IgD-negative memory B cell (primary cell): ENCODE results near the gene CPA1. TPM values are rescaled to one million over a fixed set of nuclear protein-coding genes. Genes with fewer than 3 reads are reported as not detected.

Source experiments
- H3K27ac Mint-ChIP-seq, 3 donors: one replicate each; pipeline ENCODE4 v1.8.0; 2020 to 2022; ENCODE audit warnings: mild to moderate bottlenecking in 3 of 3, mixed read lengths in 3 of 3, moderate library complexity in 1 of 3
- H3K27me3 Mint-ChIP-seq: one replicate; pipeline ENCODE4 v1.8.0; 2021; ENCODE audit warnings: mixed read lengths
- H3K36me3 Mint-ChIP-seq: one replicate; pipeline ENCODE4 v1.8.0; 2020; ENCODE audit warnings: mild to moderate bottlenecking, mixed read lengths
- H3K4me1 Mint-ChIP-seq, 3 donors: one replicate each; pipeline ENCODE4 v1.8.0; 2020 to 2022; ENCODE audit warnings: mixed read lengths in 3 of 3, mild to moderate bottlenecking in 1 of 3
- H3K4me3 Mint-ChIP-seq, 4 donors: one replicate each; pipeline ENCODE4 v1.8.0; 2020 to 2022; ENCODE audit warnings: mild to moderate bottlenecking in 4 of 4, mixed read lengths in 4 of 4, moderate library complexity in 3 of 4
- H3K9me3 Mint-ChIP-seq, 3 donors: one replicate each; pipeline ENCODE4 v1.8.0; 2020 to 2021; ENCODE audit warnings: mixed read lengths in 3 of 3, mild to moderate bottlenecking in 1 of 3
- polyA plus RNA-seq: library from polyadenylated mRNA; unstranded; fragments of 300-500 nt; fragmentation: Illumina TruSeq; gene quantifications from one replicate; pipeline ENCODE4 v1.2.3, GENCODE V29; 2021

CPA1 gene
- polyA plus RNA-seq, 1 donor from 2014 or later, result not detected

DNA sequence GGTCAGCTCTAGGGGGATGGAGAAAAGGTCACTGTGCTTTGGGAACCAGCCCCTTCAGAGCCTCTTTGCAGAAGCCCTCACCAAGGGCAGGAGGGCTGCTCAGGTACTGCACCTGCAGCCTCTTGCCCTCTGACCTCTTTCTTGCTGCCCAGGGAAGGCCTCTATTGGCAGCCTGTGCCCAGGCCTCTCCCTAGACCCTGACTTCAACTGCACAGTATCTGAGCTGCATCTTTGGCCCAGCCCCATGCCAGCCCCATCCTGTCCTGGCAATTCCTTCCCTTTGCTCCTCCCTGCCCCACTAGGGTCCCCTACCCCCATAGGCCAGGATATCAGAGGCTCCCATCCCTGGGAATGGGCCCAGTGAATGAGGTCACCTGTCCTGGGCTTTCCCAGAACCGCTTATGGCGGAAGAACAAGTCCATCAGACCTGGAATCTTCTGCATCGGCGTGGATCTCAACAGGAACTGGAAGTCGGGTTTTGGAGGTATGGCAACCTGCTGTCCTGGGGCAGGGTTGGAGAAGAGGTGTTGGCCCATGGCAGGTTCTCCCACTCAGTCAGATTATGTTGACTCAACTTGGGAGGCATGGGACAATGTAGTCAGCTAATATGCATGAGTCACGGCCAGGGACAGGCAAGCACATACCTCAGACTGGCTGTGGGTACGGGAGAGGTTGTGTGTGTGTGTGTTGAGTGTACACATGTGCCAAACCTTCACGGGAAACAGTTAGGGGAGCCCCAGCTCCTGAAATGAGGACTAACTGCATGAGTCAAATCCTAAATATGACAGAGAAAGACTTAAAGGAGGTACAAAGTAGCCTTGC lies 17.1 kb upstream of the CPA1 start:
- Mint-ChIP-seq H3K36me3 (peaks cover 3% of the 10 kb centered on the region), H3K27ac (no peak overlapping the region), H3K4me1 (peaks cover 0 to 1% (median 0%) of the 10 kb centered on the region in 3 donors), H3K9me3 (peaks cover 7 to 15% (median 8%) of the 10 kb centered on the region in 3 donors), H3K27me3 (peaks cover 2% of the 10 kb centered on the region), H3K4me3 (no peak overlapping the region)

DNA sequence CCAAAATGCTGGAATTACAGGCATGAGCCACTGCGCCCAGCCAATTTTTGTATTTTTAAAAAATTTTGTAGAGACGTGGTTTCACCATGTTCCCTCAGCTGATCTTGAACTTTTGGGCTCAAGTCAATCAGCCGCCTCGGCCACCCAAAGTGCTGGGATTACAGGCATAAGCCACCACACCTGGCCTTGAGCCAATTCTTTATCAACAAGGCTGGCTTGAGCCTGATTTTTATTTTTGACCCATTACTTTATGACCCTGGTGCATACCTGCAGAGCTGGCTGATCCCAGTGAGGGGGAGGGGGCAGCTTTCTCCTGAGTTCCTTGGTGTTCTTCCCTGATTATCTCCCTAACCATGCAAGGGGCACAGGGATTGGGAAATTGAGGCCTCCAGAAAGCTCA lies 15.8 kb upstream of the CPA1 start:
- H3K9me3 Mint-ChIP-seq, result peaks cover 4 to 12% (median 5%) of the 10 kb centered on the region in 3 donors

DNA sequence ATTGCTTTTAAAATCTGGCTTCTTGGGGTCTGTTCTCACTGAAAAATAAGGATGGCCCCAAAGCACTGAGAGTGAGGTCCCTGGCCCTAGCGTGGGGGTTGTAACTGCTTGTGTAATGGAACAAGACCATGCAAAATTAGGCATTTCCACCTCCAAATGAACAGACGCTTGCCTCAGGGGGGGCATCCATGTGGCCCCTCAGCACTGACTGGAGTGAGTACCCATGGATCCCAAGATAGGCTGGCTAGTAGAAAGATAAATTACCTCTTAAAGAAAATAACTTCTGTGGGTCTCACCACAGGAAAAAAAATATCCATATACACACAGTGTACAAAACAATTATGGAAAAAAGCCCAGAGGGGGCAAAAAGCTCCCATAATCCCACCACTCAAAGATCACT lies 15.2 kb upstream of the CPA1 start:
- Mint-ChIP-seq H3K4me1 (peaks cover 0 to 5% (median 3%) of the 10 kb centered on the region in 3 donors), H3K27ac (no peak overlapping the region), H3K9me3 (peaks cover 2 to 7% (median 5%) of the 10 kb centered on the region in 3 donors), H3K27me3 (peaks cover 2% of the 10 kb centered on the region), H3K4me3 (no peak overlapping the region), H3K36me3 (peaks cover 3% of the 10 kb centered on the region)

More for the DNA sequence above, 15.8 kb upstream of the CPA1 start:
- Mint-ChIP-seq H3K4me3 (no peak overlapping the region), H3K4me1 (peaks cover 0 to 4% (median 2%) of the 10 kb centered on the region in 3 donors), H3K36me3 (peaks cover 3% of the 10 kb centered on the region), H3K27me3 (peaks cover 2% of the 10 kb centered on the region), H3K27ac (peak overlapping the region in 1 of 3 donors; percentile 35)

DNA sequence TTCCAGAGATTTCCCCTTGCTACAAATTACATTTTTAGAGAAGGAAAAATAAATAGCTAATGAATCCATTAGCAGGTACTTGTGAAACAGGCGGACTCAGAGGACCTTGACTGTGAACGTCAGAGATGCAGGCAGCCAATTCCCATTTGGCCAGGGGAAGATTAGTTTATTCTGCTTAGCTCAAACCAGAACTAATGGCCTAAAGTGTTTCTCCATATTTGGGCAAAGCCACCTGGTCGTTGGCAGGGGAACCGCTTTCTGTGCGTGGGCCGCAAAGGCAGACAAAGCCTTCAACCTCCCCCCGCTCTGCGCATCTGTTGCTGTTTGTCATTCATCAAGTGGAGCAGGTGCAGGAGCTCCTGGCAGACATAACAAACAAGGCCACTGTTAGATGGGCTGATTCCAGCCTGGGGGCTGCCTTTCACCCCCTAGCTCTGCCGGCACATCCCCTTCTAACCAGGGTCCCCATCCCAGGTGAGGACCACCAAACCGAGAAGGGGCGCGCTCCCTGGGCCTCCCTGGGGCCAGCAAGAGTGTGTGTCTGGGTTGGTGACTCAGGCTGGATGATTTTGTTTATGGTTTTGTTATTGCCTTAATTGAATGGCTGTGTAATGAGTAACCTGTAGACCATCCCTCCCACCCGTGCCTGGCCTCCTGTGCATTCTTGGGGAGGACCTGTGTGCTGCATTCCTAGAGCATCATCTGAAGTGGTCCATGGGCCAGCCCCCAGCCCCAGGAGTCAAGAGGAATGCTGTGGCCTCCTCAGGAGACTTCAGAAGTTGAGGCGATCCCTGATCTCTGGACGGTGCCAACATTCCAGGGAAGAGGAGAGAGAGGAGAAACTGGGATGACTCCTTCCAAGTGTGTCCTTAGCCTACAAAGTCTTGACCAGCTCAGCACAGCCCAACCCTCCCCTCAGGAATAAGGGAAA lies 14.5 kb upstream of the CPA1 start:
- Mint-ChIP-seq H3K4me1 (peaks cover 0 to 5% (median 3%) of the 10 kb centered on the region in 3 donors), H3K27me3 (no peaks in the 10 kb centered on the region), H3K4me3 (peak overlapping the region in 1 of 4 donors; percentile 28)

GRCh38 chr7:130366564-130366963 lies 13.7 kb upstream of the CPA1 start:
- no peaks in the 10 kb centered on the region for H3K9me3 Mint-ChIP-seq
- H3K36me3 Mint-ChIP-seq, result no peaks in the 10 kb centered on the region
- H3K4me1 Mint-ChIP-seq, result peaks cover 0 to 5% (median 3%) of the 10 kb centered on the region in 3 donors
- H3K4me3 Mint-ChIP-seq, result no peak overlapping the region
- no peak overlapping the region for H3K27ac Mint-ChIP-seq
- H3K27me3 Mint-ChIP-seq, result no peaks in the 10 kb centered on the region

More for the DNA sequence above, 14.5 kb upstream of the CPA1 start:
- peaks cover 0 to under 1% (median under 1%) of the 10 kb centered on the region in 3 donors for H3K9me3 Mint-ChIP-seq
- H3K27ac Mint-ChIP-seq, result no peak overlapping the region
- peaks cover 3% of the 10 kb centered on the region for H3K36me3 Mint-ChIP-seq

GRCh38 chr7:130367088-130367755 lies 13.1 kb upstream of the CPA1 start:
- Mint-ChIP-seq H3K4me1 (peaks cover 0 to 5% (median 3%) of the 10 kb centered on the region in 3 donors), H3K27ac (no peak overlapping the region), H3K36me3 (peaks cover 2% of the 10 kb centered on the region), H3K27me3 (no peaks in the 10 kb centered on the region), H3K4me3 (no peak overlapping the region), H3K9me3 (no peaks in the 10 kb centered on the region)

DNA sequence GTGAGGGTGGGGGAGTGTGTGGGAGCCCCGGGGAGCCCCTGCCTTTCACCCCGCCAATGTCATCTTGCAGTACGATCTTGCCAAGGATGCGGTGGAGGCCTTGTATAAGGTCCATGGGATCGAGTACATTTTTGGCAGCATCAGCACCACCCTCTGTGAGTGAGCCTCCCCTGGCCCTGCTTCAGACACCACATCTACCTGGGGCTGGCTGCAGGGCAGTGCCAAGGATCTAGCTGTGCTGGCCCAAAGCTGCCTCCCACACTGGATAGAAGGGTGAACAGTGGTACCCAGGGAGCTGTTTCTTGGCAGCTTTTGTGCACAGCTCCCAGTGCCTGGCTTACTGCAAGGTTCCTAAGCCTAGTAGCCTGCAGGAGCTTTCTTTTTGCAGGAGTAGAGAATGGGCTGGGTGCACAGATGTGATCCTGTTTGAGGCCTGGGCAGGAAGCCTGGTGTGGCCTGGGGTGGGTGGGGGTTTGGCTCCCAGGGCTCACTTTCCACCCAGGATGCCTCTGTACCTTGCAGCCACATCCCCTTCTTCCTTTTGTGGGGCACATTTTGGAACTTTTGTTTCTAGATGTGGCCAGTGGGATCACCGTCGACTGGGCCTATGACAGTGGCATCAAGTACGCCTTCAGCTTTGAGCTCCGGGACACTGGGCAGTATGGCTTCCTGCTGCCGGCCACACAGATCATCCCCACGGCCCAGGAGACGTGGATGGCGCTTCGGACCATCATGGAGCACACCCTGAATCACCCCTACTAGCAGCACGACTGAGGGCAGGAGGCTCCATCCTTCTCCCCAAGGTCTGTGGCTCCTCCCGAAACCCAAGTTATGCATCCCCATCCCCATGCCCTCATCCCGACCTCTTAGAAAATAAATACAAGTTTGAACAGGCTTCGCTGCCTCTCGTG lies 12.2 kb upstream of the CPA1 start:
- Mint-ChIP-seq H3K27ac (no peak overlapping the region), H3K9me3 (no peaks in the 10 kb centered on the region), H3K4me3 (no peak overlapping the region), H3K4me1 (peaks cover 0 to 5% (median 3%) of the 10 kb centered on the region in 3 donors), H3K36me3 (peaks cover 2% of the 10 kb centered on the region), H3K27me3 (no peaks in the 10 kb centered on the region)

GRCh38 chr7:130369110-130369711 lies 11.1 kb upstream of the CPA1 start:
- Mint-ChIP-seq H3K4me1 (peaks cover 0 to 5% (median 3%) of the 10 kb centered on the region in 3 donors), H3K4me3 (no peak overlapping the region), H3K9me3 (no peaks in the 10 kb centered on the region), H3K27me3 (no peaks in the 10 kb centered on the region), H3K27ac (no peak overlapping the region), H3K36me3 (peaks cover 2% of the 10 kb centered on the region)

DNA sequence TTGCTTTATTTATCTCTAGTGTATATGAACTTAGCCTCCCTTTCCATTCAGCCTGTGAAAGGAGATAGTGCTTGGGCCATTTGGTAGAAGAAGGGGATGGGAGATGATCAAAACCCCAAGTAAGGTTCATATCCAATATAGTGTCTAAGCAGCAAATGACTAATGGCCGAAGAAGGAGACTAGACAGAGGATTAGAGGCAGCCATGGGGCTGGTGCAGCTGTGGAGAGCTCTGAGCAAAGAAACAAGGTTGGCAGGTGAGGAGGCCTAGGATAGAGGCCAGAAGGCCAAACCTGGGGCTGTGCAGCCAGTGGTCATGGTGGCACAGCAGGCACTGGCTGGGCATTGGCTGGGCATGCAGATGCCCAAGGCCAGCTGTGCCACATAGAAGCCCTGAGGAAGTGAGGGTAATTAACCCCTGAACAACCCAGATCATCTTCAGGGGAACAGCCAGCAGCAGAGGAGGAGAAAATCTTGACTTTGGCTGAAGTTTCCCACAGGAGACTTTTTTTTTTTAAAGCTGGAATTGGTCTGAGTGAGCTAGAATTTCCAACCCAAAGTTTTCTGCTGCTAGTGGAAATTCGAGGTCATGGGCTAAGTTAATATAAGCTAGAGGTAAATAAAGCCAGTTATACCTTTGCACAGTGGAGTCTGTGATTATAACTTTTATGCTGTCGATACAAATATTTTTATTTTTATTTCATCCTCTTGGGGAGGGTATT lies 10.3 kb upstream of the CPA1 start:
- no peak overlapping the region for H3K4me3 Mint-ChIP-seq
- H3K27me3 Mint-ChIP-seq, result no peaks in the 10 kb centered on the region
- no peaks in the 10 kb centered on the region for H3K9me3 Mint-ChIP-seq
- H3K27ac Mint-ChIP-seq, result no peak overlapping the region
- H3K36me3 Mint-ChIP-seq, result peaks cover 2% of the 10 kb centered on the region
- peaks cover 0 to 5% (median 3%) of the 10 kb centered on the region in 3 donors for H3K4me1 Mint-ChIP-seq

GRCh38 chr7:130371046-130371445 lies 9.2 kb upstream of the CPA1 start:
- Mint-ChIP-seq H3K4me3 (no peak overlapping the region), H3K27ac (no peak overlapping the region), H3K9me3 (peaks cover 0 to under 1% (median 0%) of the 10 kb centered on the region in 3 donors), H3K4me1 (peaks cover 0 to 3% (median 3%) of the 10 kb centered on the region in 3 donors), H3K27me3 (no peaks in the 10 kb centered on the region), H3K36me3 (peaks cover 2% of the 10 kb centered on the region)

DNA sequence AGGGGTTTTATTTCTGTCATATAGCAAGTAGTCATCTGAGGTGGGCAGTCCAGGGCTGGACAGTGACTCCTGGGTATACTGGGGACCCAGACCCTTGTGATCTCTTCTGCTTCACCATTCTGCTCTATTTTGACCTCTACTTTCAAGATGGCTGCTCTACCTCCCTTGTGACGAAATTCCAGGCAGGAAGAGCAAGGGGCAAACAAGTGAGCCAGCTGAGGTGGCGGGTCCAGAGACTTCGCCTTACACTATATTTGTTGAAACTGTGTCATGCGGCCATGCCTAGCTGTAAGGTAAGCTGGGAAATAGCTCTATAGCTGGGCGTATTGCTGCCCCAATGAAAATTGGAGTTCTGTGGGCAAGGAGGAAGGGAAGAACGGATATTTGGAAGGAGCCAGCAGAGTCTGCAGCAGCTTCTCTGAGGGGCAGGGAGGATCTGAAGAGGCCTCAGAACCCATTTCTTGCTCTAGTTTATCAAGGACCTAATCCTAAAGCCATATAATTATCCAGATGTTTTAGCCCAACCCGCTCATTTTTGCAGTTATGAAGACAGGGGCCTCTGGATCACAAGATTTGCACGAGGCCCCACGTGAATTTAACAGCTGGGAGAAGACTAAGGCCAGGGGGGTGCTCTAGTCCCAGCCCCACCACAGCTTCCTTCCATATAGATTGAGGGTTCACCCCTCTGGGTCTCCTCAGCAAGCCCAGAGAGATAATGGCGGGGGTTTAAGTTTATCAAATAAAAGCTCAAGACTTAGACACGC lies 7.7 kb upstream of the CPA1 start:
- peaks cover 0 to 3% (median 3%) of the 10 kb centered on the region in 3 donors for H3K4me1 Mint-ChIP-seq
- H3K36me3 Mint-ChIP-seq, result peaks cover 2% of the 10 kb centered on the region
- no peak overlapping the region for H3K27ac Mint-ChIP-seq
- no peak overlapping the region for H3K4me3 Mint-ChIP-seq
- H3K27me3 Mint-ChIP-seq, result no peaks in the 10 kb centered on the region
- H3K9me3 Mint-ChIP-seq, result peaks cover 2 to 7% (median 5%) of the 10 kb centered on the region in 3 donors

DNA sequence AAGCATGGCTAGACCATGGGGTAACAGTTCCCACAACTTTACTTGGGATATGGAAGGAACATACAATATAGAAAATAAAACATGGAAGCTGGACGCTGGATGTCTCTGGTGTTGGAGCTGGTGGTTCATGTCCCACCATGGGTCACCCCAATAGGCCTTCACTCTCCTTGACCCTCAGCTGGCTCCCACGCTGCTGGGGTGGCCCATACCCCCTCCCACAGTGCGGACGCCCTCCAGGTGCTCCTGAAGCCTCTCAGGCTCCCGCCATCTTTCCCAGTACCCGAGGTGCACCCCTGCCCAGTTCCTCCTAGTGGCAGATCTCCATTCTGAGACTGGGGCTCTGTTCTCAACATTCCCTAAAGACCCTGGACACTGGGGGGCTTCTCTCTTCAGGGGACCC lies 5.8 kb upstream of the CPA1 start:
- H3K27me3 Mint-ChIP-seq, result no peaks in the 10 kb centered on the region
- H3K27ac Mint-ChIP-seq, result no peak overlapping the region
- H3K4me3 Mint-ChIP-seq, result no peak overlapping the region

More for the DNA sequence above, 5.8 kb upstream of the CPA1 start:
- H3K9me3 Mint-ChIP-seq, result peaks cover 2 to 7% (median 5%) of the 10 kb centered on the region in 3 donors
- peaks cover 2% of the 10 kb centered on the region for H3K36me3 Mint-ChIP-seq
- H3K4me1 Mint-ChIP-seq, result peaks cover 0 to under 1% (median under 1%) of the 10 kb centered on the region in 3 donors
